HG02642 (cell line): Measurements from ENCODE around the gene TACC3.

Experiments used
- ATAC-seq: cut with Tn5 transposase; IDR thresholded peaks from one replicate; pipeline ENCODE4 v1.9.1; 2021; ENCODE audit warnings: mild to moderate bottlenecking; ENCODE audit not compliant: unreplicated experiment, poor library complexity

Gene TACC3

DNA sequence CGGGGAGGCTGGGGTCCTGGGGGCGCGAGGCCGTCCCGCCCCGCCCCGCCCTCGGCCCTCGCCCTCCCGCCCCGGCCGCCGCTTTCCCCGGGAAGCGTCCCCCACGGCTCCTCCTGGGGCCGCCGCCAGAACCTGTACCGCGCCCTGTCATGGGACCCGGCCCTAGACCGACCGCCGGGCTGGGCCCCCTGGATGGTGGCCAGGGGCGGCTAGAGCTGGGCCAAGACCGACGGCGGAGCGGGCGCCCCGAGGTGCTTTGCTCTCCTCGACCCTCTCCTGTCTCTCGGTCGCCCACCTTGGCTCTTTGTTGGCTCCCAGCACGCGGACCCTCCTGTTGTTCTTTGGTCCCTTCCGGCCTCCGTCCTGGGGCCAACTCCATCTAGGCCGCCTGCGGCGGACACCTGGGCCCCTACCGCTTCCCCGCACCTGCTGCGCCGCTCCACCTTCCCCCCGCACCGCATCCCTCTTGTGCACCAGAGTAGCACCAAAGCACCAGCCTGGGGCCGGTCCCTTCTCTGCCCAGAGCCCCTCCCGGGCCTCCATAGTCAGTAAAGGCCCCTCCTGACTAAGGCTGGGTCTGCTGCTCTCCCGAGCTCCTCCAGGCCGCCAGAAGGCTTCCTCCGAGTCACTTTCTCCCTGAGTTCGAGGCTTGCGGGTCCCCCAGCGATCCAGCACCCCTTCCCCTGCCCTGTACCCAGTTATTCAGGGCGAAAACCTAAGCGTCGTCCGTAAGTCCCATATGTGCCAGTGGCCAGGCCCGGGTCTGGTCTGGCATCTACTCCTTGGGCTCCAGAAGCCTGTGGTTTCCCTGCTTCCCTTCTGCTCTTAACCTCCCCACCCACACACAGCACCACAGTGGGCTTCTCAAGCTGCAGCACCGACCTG, 587 bp downstream of the TACC3 start:
- no peak for ATAC-seq

GRCh38 chr4:1722551-1723118, 1.3 kb downstream of the TACC3 start:
- ATAC-seq, result no peak

DNA sequence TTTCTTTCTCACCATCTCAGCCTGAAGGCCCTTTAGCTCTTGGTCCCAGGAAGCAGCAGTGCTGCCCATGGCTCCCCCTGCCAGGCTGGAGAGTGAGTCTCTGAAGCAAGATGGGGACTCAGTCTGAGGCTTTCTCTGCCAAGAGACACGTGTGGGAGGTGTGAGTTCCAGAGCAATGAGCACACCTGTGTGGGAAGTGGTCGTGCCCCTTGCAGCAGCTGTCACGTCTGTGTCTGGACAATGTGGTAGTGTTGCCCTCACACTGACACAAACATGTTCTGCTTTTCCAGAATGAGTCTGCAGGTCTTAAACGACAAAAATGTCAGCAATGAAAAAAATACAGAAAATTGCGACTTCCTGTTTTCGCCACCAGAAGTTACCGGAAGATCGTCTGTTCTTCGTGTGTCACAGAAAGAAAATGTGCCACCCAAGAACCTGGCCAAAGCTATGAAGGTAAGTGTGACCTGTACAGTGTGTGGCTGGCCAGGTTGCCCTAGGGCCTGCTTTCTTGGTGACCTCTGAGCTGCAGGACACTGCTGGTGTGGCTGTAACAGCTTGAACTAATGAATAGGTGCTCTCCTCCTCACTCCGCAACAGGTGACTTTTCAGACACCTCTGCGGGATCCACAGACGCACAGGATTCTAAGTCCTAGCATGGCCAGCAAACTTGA, 1.9 kb downstream of the TACC3 start:
- ATAC-seq, result no peak

DNA sequence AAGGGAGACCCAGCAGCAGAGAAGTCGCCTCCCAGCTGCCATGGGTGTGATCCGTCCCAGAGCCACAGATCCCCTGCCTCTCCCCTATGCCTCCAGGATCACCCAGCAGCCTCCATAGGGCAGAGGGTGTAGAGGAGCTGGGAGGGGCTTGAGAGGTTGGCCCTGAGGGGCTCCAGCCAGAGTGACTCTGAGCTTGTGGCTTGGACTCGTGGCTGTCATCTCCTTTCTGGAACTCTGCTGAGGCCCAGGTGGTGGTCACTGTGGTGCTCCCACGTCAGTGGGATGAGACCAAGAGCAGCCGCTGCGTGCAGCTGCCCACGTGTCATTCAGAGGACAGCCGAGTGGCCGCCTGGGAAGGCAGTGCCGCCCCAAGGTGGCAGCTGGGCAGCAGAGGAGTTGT, 4.2 kb downstream of the TACC3 start:
- ATAC-seq, result no peak

DNA sequence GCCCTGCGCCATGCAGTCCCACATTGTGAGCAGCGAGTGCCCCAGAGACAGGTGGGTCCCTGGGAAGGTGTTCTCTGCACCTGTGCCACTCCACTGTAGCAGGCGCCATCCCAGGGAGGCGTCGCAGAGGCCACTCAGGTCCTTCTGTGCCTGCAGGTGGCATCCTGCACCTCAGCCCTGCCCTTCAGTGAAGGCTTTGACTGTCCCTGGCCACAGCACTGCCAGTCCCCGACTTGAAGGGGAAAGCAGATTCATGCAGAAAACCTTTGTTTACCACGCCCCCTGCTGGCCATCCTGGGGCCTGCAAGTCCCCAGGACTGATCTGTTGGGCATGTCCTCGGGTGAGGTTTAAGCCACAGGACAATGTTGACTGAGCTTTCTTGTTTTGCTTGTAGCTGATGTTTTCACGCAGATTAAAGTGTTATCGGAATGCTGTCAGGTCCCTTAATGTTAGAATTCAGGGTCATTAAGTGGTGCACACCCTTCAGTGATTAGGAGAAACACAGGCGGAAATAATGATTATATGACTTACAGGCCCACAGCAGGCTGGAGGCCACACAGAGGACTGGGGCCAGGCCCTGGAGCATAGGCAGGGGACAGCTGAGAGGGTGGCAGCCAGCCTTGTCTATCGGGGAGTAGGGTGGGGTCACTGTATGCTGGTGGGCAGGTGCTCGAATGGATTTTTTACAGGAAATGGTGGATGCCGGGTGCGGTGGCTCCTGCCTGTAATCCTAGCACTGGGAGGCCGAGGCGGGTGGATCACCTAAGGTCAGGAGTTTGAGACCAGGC, 5.0 kb downstream of the TACC3 start:
- ATAC-seq, result no peak

GRCh38 chr4:1727117-1728031, 6.1 kb downstream of the TACC3 start:
- ATAC-seq, result no peak

DNA sequence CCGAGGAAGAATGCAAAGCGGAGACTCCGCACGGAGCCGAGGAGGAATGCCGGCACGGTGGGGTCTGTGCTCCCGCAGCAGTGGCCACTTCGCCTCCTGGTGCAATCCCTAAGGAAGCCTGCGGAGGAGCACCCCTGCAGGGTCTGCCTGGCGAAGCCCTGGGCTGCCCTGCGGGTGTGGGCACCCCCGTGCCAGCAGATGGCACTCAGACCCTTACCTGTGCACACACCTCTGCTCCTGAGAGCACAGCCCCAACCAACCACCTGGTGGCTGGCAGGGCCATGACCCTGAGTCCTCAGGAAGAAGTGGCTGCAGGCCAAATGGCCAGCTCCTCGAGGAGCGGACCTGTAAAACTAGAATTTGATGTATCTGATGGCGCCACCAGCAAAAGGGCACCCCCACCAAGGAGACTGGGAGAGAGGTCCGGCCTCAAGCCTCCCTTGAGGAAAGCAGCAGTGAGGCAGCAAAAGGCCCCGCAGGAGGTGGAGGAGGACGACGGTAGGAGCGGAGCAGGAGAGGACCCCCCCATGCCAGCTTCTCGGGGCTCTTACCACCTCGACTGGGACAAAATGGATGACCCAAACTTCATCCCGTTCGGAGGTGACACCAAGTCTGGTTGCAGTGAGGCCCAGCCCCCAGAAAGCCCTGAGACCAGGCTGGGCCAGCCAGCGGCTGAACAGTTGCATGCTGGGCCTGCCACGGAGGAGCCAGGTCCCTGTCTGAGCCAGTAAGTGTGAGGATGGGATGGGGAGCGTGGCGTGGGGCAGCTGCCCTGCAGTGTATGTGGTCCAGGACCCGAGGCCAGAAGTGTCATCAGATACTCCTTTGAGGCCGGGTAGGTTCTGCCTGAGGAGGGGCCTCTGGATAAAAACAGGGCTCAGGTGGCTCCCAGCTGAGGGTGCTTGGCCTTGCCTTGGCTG, 7.0 kb downstream of the TACC3 start:
- ATAC-seq, result no peak

- no peak for ATAC-seq
These were observed 9.3 kb downstream of the TACC3 start for GRCh38 chr4:1730532-1731135.

DNA sequence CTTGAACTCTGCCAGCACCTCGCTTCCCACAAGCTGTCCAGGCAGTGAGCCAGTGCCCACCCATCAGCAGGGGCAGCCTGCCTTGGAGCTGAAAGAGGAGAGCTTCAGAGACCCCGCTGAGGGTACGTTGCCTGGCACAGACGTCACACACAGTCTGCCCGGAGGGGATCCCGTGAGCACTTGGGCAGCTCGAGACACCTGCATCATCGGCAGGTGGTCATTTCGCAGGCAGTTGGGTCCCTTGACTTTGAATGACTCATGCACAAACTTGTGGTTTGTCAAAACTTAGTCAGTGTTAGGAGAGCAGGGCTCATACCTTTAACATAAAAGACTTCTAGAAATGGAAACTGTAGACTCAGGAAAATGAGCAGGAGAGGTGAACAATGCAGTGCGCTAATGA, 9.9 kb downstream of the TACC3 start:
- ATAC-seq, result no peak

GRCh38 chr4:1732911-1733310, 11.6 kb downstream of the TACC3 start:
- ATAC-seq, result no peak

- no peak for ATAC-seq
These were observed 13.9 kb downstream of the TACC3 start for GRCh38 chr4:1735215-1735614.

GRCh38 chr4:1736812-1737211, 15.5 kb downstream of the TACC3 start:
- no peak for ATAC-seq

- no peak for ATAC-seq
These were observed 16.3 kb downstream of the TACC3 start for GRCh38 chr4:1737666-1738065.

DNA sequence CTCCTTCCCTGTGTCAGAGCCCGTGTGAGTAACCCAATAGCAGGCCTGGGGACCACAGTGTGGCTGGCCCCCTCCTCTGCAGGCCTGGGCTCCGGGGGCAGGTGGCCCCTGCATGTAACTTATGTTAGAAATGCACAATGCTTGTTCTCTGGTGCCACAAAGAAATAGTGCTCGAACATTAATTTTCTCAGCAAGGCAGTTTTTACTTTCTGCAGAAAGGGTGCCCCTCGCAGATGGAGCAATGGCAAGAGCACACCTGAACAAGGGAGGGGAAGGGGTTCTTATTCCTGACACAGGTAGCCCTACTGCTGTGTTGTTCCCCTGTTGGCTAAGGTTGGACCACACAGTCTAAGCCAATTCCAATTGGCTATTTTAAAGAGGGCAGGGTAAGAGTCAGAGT, 17.1 kb downstream of the TACC3 start:
- ATAC-seq, result no peak

DNA sequence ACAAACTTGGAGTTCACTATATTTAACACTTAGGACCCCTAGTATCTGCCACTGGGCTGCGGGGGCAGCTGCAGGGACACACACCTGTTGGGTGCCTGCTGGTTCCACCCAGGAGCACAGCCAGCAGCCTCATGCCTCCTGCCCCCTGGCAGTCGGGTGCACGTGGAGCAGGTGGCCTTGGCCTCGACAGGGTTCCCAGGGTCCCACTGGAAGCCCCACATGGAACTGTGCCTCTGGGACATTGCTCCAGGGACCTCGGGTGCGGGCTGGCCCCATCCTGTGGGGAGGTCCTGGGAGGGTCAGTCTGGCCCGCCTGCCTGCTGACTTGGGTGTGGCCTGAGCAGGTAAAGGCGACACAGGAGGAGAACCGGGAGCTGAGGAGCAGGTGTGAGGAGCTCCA, 18.0 kb downstream of the TACC3 start:
- no peak for ATAC-seq

- ATAC-seq, result no peak
These were observed 18.8 kb downstream of the TACC3 start for GRCh38 chr4:1740021-1740545.

- no peak for ATAC-seq
These were observed 19.9 kb downstream of the TACC3 start for GRCh38 chr4:1741208-1741607.

DNA sequence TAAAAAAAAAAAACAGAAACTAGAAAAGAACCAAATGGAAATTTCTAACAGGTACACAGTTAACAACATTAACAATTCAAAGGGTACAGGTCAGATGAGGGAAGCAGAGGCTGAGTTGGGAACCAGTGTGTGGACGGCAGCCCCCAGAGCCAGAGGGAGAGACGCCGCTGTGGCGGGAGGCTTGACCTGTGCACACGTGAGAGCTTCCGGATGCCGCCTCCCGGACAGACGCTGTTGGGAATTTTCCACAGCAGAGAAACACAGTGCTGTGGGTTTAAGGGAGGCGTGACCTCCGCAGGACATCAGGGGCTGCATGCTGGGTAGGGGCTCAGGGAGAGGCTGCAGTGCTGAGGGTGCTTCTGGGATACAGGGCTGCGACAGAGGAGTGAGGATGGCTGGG, 22.2 kb downstream of the TACC3 start:
- no peak for ATAC-seq
